ENCODE measurements around the gene UBE2L3. TPM values are rescaled to one million over a fixed set of nuclear protein-coding genes. Genes with fewer than 3 reads are reported as not detected.
A peak's percentile ranks its signal among the peaks of the same experiment; 100 is the strongest.

Gene UBE2L3
- polyA plus RNA-seq, 2 of the 4 experiments (the other 2 are of a cell fraction) = 54.9 to 55.6 TPM

DNA sequence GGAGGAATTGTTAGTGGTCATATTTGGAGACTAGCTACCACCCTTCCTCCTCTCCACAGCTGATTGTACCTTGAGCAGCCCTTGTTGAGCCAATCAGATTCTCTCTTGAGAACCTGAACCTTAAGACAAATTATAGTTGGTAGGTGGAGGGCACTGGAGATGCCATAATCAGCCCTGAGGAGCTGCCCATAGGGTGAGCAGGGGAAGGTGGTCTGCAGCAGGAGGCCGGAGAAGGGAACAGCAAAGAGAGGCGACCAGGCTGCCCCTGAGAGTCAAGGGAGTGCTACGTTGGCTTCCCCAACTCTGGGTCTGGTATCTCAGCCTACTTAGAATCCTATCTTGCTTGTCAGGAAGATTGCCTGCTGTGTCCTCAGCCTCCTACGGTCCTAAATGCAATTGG, 71.8 kb downstream of the UBE2L3 start:
- FAIRE-seq (no peak), ATAC-seq (no peak)
- CTCF ChIA-PET = interaction anchor here (1.0 to 6.5 kb wide), 2 partner anchors 7 to 9 kb away, joined by 3 to 133 read pairs; partner anchors contain the start of genes CCDC116 and YDJC

DNA sequence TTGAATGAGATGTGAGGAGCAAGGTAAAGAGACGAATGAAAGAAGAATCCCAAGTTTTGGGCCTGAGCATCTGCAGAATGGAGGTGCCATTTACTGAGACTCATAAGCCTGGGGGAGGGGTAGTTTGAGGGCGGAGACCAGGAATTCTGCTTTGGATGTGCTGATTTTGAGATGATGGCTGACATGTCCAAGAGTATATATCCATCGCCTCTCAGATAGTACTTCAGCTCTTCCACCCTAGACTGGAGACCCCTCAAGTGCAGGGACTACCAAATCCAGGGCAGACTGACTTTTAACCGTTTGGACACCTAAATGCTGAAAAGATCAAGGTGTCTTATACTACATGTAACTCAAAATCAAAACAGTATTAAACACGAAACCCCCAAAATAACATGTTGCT, 73.3 kb downstream of the UBE2L3 start:
- H3K9me3 ChIP-seq = no peaks in the 10 kb centered on the region
- 75% methylated on average over 5 of the region's 5 CpGs for WGBS (ENCODE audit: missing lambda C conversion rate)
- CTCF ChIA-PET = interaction anchor here (0.7 to 6.5 kb wide), 8 partner anchors 10 to 48 kb away, joined by 3 to 133 read pairs (median 12); partner anchors contain the start of genes CCDC116 and YDJC
- H3K4me2 ChIP-seq = peak overlapping the region; percentile 91; the same call in 1 of the 3 replicates
- TF ChIP-seq HOXB5 (CRISPR knock-in tag; IDR thresholded peaks at IDR 0.05) = no peak
- TF ChIP-seq, protein P1, sequence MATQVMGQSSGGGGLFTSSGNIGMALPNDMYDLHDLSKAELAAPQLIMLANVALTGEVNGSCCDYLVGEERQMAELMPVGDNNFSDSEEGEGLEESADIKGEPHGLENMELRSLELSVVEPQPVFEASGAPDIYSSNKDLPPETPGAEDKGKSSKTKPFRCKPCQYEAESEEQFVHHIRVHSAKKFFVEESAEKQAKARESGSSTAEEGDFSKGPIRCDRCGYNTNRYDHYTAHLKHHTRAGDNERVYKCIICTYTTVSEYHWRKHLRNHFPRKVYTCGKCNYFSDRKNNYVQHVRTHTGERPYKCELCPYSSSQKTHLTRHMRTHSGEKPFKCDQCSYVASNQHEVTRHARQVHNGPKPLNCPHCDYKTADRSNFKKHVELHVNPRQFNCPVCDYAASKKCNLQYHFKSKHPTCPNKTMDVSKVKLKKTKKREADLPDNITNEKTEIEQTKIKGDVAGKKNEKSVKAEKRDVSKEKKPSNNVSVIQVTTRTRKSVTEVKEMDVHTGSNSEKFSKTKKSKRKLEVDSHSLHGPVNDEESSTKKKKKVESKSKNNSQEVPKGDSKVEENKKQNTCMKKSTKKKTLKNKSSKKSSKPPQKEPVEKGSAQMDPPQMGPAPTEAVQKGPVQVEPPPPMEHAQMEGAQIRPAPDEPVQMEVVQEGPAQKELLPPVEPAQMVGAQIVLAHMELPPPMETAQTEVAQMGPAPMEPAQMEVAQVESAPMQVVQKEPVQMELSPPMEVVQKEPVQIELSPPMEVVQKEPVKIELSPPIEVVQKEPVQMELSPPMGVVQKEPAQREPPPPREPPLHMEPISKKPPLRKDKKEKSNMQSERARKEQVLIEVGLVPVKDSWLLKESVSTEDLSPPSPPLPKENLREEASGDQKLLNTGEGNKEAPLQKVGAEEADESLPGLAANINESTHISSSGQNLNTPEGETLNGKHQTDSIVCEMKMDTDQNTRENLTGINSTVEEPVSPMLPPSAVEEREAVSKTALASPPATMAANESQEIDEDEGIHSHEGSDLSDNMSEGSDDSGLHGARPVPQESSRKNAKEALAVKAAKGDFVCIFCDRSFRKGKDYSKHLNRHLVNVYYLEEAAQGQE (IDR thresholded peaks at IDR 0.05) = no peak
- TF ChIP-seq ZNF302 (CRISPR knock-in tag; IDR thresholded peaks at IDR 0.05) = no peak
- TF ChIP-seq CEBPB (IDR thresholded peaks at IDR 0.05) = no peak
- no peak for TF ChIP-seq SMC3 (IDR thresholded peaks at IDR 0.05)
- no peak for TF ChIP-seq MAZ (IDR thresholded peaks at IDR 0.05; ENCODE audit: borderline replicate concordance, low read depth, low read length)
- no peak for TF ChIP-seq HEYL (CRISPR knock-in tag; IDR thresholded peaks at IDR 0.05)
- TF ChIP-seq, protein P2, sequence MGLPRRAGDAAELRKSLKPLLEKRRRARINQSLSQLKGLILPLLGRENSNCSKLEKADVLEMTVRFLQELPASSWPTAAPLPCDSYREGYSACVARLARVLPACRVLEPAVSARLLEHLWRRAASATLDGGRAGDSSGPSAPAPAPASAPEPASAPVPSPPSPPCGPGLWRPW (IDR thresholded peaks at IDR 0.05) = no peak
- TF ChIP-seq ZC3H11A (IDR thresholded peaks at IDR 0.05) = no peak
- TF ChIP-seq FOSB (CRISPR knock-in tag; IDR thresholded peaks at IDR 0.05) = no peak
- TF ChIP-seq RNF2 (IDR thresholded peaks at IDR 0.05; ENCODE audit: borderline replicate concordance, low read depth) = no peak
- no peak for TF ChIP-seq POLR2A (IDR thresholded peaks at IDR 0.05; ENCODE audit: low read length)
- TF ChIP-seq NR3C1 (IDR thresholded peaks at IDR 0.05) = no peak
- no peak for TF ChIP-seq CBX8 (IDR thresholded peaks at IDR 0.05)
- TF ChIP-seq CHD4 (IDR thresholded peaks at IDR 0.05; ENCODE audit: borderline replicate concordance) = no peak
- ATAC-seq (no peak), DNase-seq (ENCODE audit: low read depth in 1 of 2, low spot score in 1 of 2) (no peak), FAIRE-seq (no peak)
- peaks cover 10% of the 10 kb centered on the region; the same call in 2 of the 3 replicates for H3K4me1 ChIP-seq
- POLR2A ChIA-PET = interaction anchor here (2.1 to 2.3 kb wide), 2 partner anchors 12 to 15 kb away, joined by 10 to 30 read pairs; no protein-coding TSS in a partner anchor
- H3K27ac ChIP-seq = no peak overlapping the region; a peak in 1 of 6 replicates
- H3K4me3 ChIP-seq = no peak overlapping the region

More for the DNA sequence above, 71.8 kb downstream of the UBE2L3 start:
- Histone ChIP-seq H3K4me3 (no peak overlapping the region), H3K4me1 (peaks cover 10% of the 10 kb centered on the region; the same call in 2 of the 3 replicates), H3K27ac (no peak overlapping the region), H3K4me2 (no peak overlapping the region), H3K9me3 (no peaks in the 10 kb centered on the region)
- DNase-seq (ENCODE audit: low read depth in 1 of 2, low spot score in 1 of 2) = no peak
- TF ChIP-seq, protein P3, sequence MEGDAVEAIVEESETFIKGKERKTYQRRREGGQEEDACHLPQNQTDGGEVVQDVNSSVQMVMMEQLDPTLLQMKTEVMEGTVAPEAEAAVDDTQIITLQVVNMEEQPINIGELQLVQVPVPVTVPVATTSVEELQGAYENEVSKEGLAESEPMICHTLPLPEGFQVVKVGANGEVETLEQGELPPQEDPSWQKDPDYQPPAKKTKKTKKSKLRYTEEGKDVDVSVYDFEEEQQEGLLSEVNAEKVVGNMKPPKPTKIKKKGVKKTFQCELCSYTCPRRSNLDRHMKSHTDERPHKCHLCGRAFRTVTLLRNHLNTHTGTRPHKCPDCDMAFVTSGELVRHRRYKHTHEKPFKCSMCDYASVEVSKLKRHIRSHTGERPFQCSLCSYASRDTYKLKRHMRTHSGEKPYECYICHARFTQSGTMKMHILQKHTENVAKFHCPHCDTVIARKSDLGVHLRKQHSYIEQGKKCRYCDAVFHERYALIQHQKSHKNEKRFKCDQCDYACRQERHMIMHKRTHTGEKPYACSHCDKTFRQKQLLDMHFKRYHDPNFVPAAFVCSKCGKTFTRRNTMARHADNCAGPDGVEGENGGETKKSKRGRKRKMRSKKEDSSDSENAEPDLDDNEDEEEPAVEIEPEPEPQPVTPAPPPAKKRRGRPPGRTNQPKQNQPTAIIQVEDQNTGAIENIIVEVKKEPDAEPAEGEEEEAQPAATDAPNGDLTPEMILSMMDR (IDR thresholded peaks at IDR 0.05) = no peak
- TF ChIP-seq ZC3H11A (IDR thresholded peaks at IDR 0.05) = no peak
- TF ChIP-seq, protein P4, sequence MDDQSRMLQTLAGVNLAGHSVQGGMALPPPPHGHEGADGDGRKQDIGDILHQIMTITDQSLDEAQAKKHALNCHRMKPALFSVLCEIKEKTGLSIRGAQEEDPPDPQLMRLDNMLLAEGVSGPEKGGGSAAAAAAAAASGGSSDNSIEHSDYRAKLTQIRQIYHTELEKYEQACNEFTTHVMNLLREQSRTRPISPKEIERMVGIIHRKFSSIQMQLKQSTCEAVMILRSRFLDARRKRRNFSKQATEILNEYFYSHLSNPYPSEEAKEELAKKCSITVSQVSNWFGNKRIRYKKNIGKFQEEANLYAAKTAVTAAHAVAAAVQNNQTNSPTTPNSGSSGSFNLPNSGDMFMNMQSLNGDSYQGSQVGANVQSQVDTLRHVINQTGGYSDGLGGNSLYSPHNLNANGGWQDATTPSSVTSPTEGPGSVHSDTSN (IDR thresholded peaks at IDR 0.05) = no peak
- TF ChIP-seq TP53 (CRISPR knock-in tag; IDR thresholded peaks at IDR 0.05) = no peak
- no peak for TF ChIP-seq POLR2A (IDR thresholded peaks at IDR 0.05; ENCODE audit: low read length)
- TF ChIP-seq SREBF2 (IDR thresholded peaks at IDR 0.05) = no peak
- TF ChIP-seq ZFP36 (IDR thresholded peaks at IDR 0.05; ENCODE audit: borderline replicate concordance, partially characterized antibody) = no peak
- 72% methylated on average over 4 of the region's 4 CpGs for WGBS (ENCODE audit: missing lambda C conversion rate)
- POLR2A ChIA-PET = no interaction called here

Measured in A549 (cell line).